Kidney (tissue), 14 donors: ENCODE data around the gene RELL1. TPM values are rescaled to one million over a fixed set of nuclear protein-coding genes. Genes with fewer than 3 reads are reported as not detected.
A peak's percentile ranks its signal among the peaks of the same experiment; 100 is the strongest.

Experiments
- DNase-seq, 5 donors: peaks; one replicate each; pipeline ENCODE4 v3.0.0-alpha.2; 2013 to 2020
- FAIRE-seq: peaks from 2 replicates; lab custom pipeline; 2012; peaks lifted over from hg19 to GRCh38; lab: Jason Lieb, UNC
- H3K27ac ChIP-seq, 2 donors: one replicate each; pipeline ENCODE4 v1.7.0; 2013; ENCODE audit warnings: low read depth in 2 of 2, low read length in 2 of 2, inconsistent platforms in 1 of 2
- H3K27me3 ChIP-seq: one replicate; pipeline ENCODE4 v1.7.1; 2013; ENCODE audit warnings: low read length, inconsistent platforms; ENCODE audit not compliant: control insufficient read depth, insufficient read depth
- H3K36me3 ChIP-seq, 3 donors: one replicate each; pipeline versions ENCODE4 v1.7.0 to v1.7.1; 2013; ENCODE audit warnings: low read length in 3 of 3, control low read depth in 1 of 3, inconsistent platforms in 1 of 3; ENCODE audit not compliant: insufficient read depth in 3 of 3, control insufficient read depth in 2 of 3
- H3K4me1 ChIP-seq, 3 donors: one replicate each; pipeline versions ENCODE4 v1.7.0 to v1.7.1; 2013; ENCODE audit warnings: low read length in 3 of 3, inconsistent platforms in 1 of 3, low read depth in 1 of 3; ENCODE audit not compliant: control insufficient read depth in 2 of 3, insufficient read depth in 2 of 3
- H3K4me3 ChIP-seq, 3 donors: one replicate each; pipeline versions ENCODE4 v1.7.0 to v1.8.1; 2013; ENCODE audit warnings: low read length in 3 of 3, control low read depth in 1 of 3, inconsistent platforms in 1 of 3
- H3K9ac ChIP-seq, 3 donors: one replicate each; pipeline versions ENCODE4 v1.7.0 to v1.7.1; 2013; ENCODE audit warnings: low read length in 3 of 3, control low read depth in 1 of 3, inconsistent platforms in 1 of 3
- H3K9me3 ChIP-seq, 3 donors: one replicate each; pipeline versions ENCODE4 v1.7.0 to v1.7.1; 2013; ENCODE audit warnings: low read length in 3 of 3, control low read depth in 1 of 3, inconsistent platforms in 1 of 3; ENCODE audit not compliant: control insufficient read depth in 2 of 3, insufficient read depth in 1 of 3
- intact Hi-C: fragments of 100-400 bp; cut with DNase I; formaldehyde crosslinking; loops from one replicate; pipeline ENCODE4 v1.11.1; 2022
- polyA plus RNA-seq: library from polyadenylated mRNA; stranded (reverse); fragments of 350-450 nt; fragmentation: Illumina TruSeq; extraction: RNeasy Lipid Tissue Mini Kit (QIAGEN cat#74804); gene quantifications from one replicate; pipeline ENCODE4 v1.2.3, GENCODE V29; 2014; ENCODE audit warnings: low read depth, low replicate concordance; ENCODE audit not compliant: insufficient read depth
- total RNA-seq: library from RNA; stranded (reverse); fragmentation: NEBNext Ultra II Directional; extraction: Animal tissue kit (Norgen Biotek cat#: 25700); gene quantifications from one replicate; pipeline ENCODE4 v1.2.1, GENCODE V29; 2021
- TF ChIP-seq, protein P1 (sequence below): IDR thresholded peaks from 3 replicates; pipeline ENCODE4 v1.5.1; 2012; ENCODE audit warnings: mild to moderate bottlenecking, moderate library complexity, borderline replicate concordance; ENCODE audit not compliant: insufficient read depth; ENCODE audit errors: extremely low read depth
- donor health status: control.
- donor health status: control.
- donor health status: control.
- donor health status: control.
- donor health status: control.
- donor health status: DM: yes; HTN: yes; CAD: no.
- donor health status: Normal renal cell carcinoma (clear cell type).

The RELL1 gene
- total and polyA plus RNA-seq, 2 donors from 2014 or later: 1.4 to 38.4 TPM

DNA sequence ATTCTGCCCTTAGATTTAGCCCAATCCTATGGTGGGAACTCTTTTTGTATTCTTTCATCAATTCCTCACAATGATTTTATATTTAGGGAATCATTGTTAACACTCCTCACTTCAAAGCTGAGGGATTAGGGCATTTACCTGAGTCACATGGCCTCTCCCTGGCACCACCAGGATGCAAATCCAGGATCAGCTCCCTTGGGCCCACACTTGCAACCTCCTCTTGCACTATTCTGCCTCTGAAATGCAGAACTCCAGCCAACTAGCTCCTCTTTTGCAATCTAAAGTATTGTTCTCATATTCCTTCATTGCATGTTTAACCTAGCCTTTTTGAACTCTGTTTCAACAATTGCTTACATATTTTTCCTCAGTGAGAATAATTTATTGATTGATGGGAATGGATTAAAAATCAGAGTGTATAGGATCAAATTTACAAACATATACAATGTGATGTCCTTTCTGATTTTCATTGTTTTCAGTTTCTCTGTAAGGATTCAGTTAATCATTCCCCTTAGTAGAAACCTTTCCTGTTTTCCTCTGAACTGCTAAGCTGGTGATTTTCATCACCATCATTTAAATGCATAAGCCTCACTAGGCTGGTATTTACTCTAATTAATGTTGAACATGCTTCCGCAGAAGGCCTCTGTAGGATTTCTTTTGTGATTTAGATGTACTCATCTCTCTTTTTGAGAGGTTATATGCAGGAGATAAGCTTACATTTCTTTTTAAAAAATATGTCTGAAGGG is 3.3 kb upstream of the RELL1 start:
- H3K4me1 ChIP-seq: peaks cover 0 to 12% (median 4%) of the 10 kb centered on the region in 3 donors
- DNase-seq (peak in 2 of 5 donors; percentile 52 to 57), FAIRE-seq (no peak)
- H3K27ac ChIP-seq: peak overlapping the region; percentile 5 to 47
- TF ChIP-seq, protein P1, sequence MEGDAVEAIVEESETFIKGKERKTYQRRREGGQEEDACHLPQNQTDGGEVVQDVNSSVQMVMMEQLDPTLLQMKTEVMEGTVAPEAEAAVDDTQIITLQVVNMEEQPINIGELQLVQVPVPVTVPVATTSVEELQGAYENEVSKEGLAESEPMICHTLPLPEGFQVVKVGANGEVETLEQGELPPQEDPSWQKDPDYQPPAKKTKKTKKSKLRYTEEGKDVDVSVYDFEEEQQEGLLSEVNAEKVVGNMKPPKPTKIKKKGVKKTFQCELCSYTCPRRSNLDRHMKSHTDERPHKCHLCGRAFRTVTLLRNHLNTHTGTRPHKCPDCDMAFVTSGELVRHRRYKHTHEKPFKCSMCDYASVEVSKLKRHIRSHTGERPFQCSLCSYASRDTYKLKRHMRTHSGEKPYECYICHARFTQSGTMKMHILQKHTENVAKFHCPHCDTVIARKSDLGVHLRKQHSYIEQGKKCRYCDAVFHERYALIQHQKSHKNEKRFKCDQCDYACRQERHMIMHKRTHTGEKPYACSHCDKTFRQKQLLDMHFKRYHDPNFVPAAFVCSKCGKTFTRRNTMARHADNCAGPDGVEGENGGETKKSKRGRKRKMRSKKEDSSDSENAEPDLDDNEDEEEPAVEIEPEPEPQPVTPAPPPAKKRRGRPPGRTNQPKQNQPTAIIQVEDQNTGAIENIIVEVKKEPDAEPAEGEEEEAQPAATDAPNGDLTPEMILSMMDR: no peak
- intact Hi-C loops: no loop called here
- peak overlapping the region in 1 of 3 donors; percentile 0 for H3K9ac ChIP-seq
- no peaks in the 10 kb centered on the region for H3K36me3 ChIP-seq
- no peak overlapping the region for H3K4me3 ChIP-seq
- H3K27me3 ChIP-seq: no peaks in the 10 kb centered on the region
- H3K9me3 ChIP-seq: no peaks in the 10 kb centered on the region

DNA sequence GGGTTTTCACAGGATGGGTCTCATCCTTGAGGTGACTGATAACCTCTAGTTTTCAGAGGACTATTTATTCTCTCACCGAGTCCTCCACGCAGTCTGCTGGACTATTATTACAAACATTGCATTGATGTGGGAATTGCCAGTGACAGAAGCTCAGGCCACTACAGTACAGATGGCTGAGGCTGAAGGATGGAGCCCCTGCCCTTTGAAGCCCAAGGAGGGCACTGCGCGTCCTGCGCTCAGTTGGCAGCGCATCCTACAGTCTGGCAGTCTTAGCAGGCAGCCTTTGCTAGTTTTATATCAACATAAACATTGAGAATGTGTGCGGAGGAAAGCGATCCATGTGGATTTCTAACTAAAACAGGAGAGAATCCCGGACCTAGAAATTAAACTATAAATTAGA is 1.5 kb upstream of the RELL1 start:
- DNase-seq (no peak), FAIRE-seq (no peak)
- TF ChIP-seq, protein P1: no peak
- intact Hi-C loops: no loop called here
- Histone ChIP-seq H3K9me3 (no peaks in the 10 kb centered on the region), H3K4me1 (peaks cover 2 to 14% (median 4%) of the 10 kb centered on the region in 3 donors), H3K9ac (no peak overlapping the region), H3K27me3 (no peaks in the 10 kb centered on the region), H3K36me3 (no peaks in the 10 kb centered on the region), H3K4me3 (no peak overlapping the region), H3K27ac (no peak overlapping the region)

DNA sequence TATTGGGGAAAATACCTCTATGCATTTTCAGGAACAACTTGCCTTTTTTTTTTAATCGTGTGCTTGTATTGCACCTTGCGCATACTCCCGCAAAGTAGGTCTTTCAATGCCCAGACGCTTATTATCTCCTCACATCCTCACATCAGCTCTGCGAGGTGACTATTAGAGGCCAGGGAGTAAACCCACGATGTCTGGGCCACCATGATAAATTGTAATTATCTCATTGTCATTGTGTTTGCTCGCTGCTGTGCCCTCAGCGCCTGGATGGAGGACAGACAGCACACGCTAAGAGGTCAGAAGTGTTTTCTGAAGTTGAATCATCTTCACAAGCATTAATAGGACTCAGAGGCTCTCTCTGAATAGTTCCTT is 1.0 kb upstream of the RELL1 start:
- H3K27ac ChIP-seq: peak overlapping the region; percentile 54 to 85
- TF ChIP-seq, protein P1: no peak
- peak overlapping the region; percentile 48 to 59 (median 53) for H3K9ac ChIP-seq
- H3K4me1 ChIP-seq: peaks cover 3 to 14% (median 4%) of the 10 kb centered on the region in 3 donors
- H3K9me3 ChIP-seq: no peaks in the 10 kb centered on the region
- intact Hi-C loops: no loop called here
- H3K4me3 ChIP-seq: peak overlapping the region; percentile 52 to 80 (median 66)
- FAIRE-seq: no peak
- H3K27me3 ChIP-seq: no peaks in the 10 kb centered on the region
- no peak for DNase-seq
- H3K36me3 ChIP-seq: no peaks in the 10 kb centered on the region
